ENCODE results near the gene ZCCHC7.

ZCCHC7 gene

GRCh38 chr9:37148181-37148580 lies 27.8 kb downstream of the ZCCHC7 start:
- Histone ChIP-seq H3K36me3 (replicated peaks; ENCODE audit: low read depth, low read length) (peaks cover 34% of the 10 kb centered on the region), H3K27me3 (ENCODE audit: low read depth, low read length) (no peaks in the 10 kb centered on the region), H3K27ac (ENCODE audit: low read length) (no peak overlapping the region), H3K9me3 (ENCODE audit: insufficient read depth, low read length) (no peaks in the 10 kb centered on the region), H4K20me1 (ENCODE audit: insufficient read depth, low read length) (peaks cover 9% of the 10 kb centered on the region; the same call in 1 of the 2 replicates), H3K79me2 (ENCODE audit: low read length) (peaks cover 12% of the 10 kb centered on the region; the same call in 1 of the 2 replicates), H3K4me3 (ENCODE audit: low read length) (no peak overlapping the region), H2AFZ (ENCODE audit: low read depth, low read length) (no peak overlapping the region), H3K9ac (ENCODE audit: low read length) (no peak overlapping the region), H3K4me2 (ENCODE audit: low read length) (no peak overlapping the region), H3K4me1 (ENCODE audit: low read length) (peaks cover 31% of the 10 kb centered on the region)
- TF ChIP-seq CTCF (IDR thresholded peaks at IDR 0.05; ENCODE audit: low read depth, low read length) = no peak

- Histone ChIP-seq H3K4me2 (ENCODE audit: low read length) (no peak overlapping the region), H3K27ac (ENCODE audit: low read length) (no peak overlapping the region), H3K9me3 (ENCODE audit: insufficient read depth, low read length) (no peaks in the 10 kb centered on the region), H4K20me1 (ENCODE audit: insufficient read depth, low read length) (peaks cover 6% of the 10 kb centered on the region; the same call in 1 of the 2 replicates), H3K9ac (ENCODE audit: low read length) (no peak overlapping the region), H3K4me1 (ENCODE audit: low read length) (peaks cover 21% of the 10 kb centered on the region), H3K36me3 (replicated peaks; ENCODE audit: low read depth, low read length) (peaks cover 41% of the 10 kb centered on the region), H3K79me2 (ENCODE audit: low read length) (peaks cover 9% of the 10 kb centered on the region; the same call in 1 of the 2 replicates), H2AFZ (ENCODE audit: low read depth, low read length) (no peak overlapping the region), H3K27me3 (ENCODE audit: low read depth, low read length) (no peaks in the 10 kb centered on the region), H3K4me3 (ENCODE audit: low read length) (no peak overlapping the region)
- TF ChIP-seq CTCF (IDR thresholded peaks at IDR 0.05; ENCODE audit: low read depth, low read length) (no peak), EZH2phosphoT487 (IDR thresholded peaks at IDR 0.05; ENCODE audit: low read depth) (no peak)
Measured at GRCh38 chr9:37149666-37150308, 29.4 kb downstream of the ZCCHC7 start.

GRCh38 chr9:37150415-37150814 lies 30.0 kb downstream of the ZCCHC7 start:
- Histone ChIP-seq H3K4me3 (ENCODE audit: low read length) (no peak overlapping the region), H4K20me1 (ENCODE audit: insufficient read depth, low read length) (peaks cover 6% of the 10 kb centered on the region; the same call in 1 of the 2 replicates)
- TF ChIP-seq EZH2phosphoT487 (IDR thresholded peaks at IDR 0.05; ENCODE audit: low read depth) (no peak), CTCF (IDR thresholded peaks at IDR 0.05; ENCODE audit: low read depth, low read length) (no peak)

GRCh38 chr9:37151812-37152211 lies 31.4 kb downstream of the ZCCHC7 start:
- H3K4me2 ChIP-seq (ENCODE audit: low read length) = no peak overlapping the region
- TF ChIP-seq CTCF (IDR thresholded peaks at IDR 0.05; ENCODE audit: low read depth, low read length) (no peak), EZH2phosphoT487 (IDR thresholded peaks at IDR 0.05; ENCODE audit: low read depth) (no peak)
- no peak overlapping the region for H2AFZ ChIP-seq (ENCODE audit: low read depth, low read length)
- H3K27ac ChIP-seq (ENCODE audit: low read length) = no peak overlapping the region
- no peak overlapping the region for H3K4me3 ChIP-seq (ENCODE audit: low read length)
- no peak overlapping the region for H3K9ac ChIP-seq (ENCODE audit: low read length)
- peaks cover 6% of the 10 kb centered on the region; the same call in 1 of the 2 replicates for H4K20me1 ChIP-seq (ENCODE audit: insufficient read depth, low read length)
- H3K9me3 ChIP-seq (ENCODE audit: insufficient read depth, low read length) = no peaks in the 10 kb centered on the region
- no peaks in the 10 kb centered on the region for H3K27me3 ChIP-seq (ENCODE audit: low read depth, low read length)
- H3K36me3 ChIP-seq (replicated peaks; ENCODE audit: low read depth, low read length) = peaks cover 48% of the 10 kb centered on the region
- H3K4me1 ChIP-seq (ENCODE audit: low read length) = peaks cover 1% of the 10 kb centered on the region
- peaks cover 13% of the 10 kb centered on the region; the same call in 1 of the 2 replicates for H3K79me2 ChIP-seq (ENCODE audit: low read length)

More at GRCh38 chr9:37150415-37150814, 30.0 kb downstream of the ZCCHC7 start:
- Histone ChIP-seq H3K9me3 (ENCODE audit: insufficient read depth, low read length) (no peaks in the 10 kb centered on the region), H3K79me2 (ENCODE audit: low read length) (peaks cover 7% of the 10 kb centered on the region; the same call in 1 of the 2 replicates), H2AFZ (ENCODE audit: low read depth, low read length) (no peak overlapping the region), H3K4me2 (ENCODE audit: low read length) (no peak overlapping the region), H3K27ac (ENCODE audit: low read length) (no peak overlapping the region), H3K27me3 (ENCODE audit: low read depth, low read length) (no peaks in the 10 kb centered on the region), H3K36me3 (replicated peaks; ENCODE audit: low read depth, low read length) (peaks cover 41% of the 10 kb centered on the region), H3K4me1 (ENCODE audit: low read length) (peaks cover 15% of the 10 kb centered on the region), H3K9ac (ENCODE audit: low read length) (no peak overlapping the region)

Data from OCI-LY3 (cell line).